Measurements from ENCODE around the gene TSEN34.

Gene TSEN34

DNA sequence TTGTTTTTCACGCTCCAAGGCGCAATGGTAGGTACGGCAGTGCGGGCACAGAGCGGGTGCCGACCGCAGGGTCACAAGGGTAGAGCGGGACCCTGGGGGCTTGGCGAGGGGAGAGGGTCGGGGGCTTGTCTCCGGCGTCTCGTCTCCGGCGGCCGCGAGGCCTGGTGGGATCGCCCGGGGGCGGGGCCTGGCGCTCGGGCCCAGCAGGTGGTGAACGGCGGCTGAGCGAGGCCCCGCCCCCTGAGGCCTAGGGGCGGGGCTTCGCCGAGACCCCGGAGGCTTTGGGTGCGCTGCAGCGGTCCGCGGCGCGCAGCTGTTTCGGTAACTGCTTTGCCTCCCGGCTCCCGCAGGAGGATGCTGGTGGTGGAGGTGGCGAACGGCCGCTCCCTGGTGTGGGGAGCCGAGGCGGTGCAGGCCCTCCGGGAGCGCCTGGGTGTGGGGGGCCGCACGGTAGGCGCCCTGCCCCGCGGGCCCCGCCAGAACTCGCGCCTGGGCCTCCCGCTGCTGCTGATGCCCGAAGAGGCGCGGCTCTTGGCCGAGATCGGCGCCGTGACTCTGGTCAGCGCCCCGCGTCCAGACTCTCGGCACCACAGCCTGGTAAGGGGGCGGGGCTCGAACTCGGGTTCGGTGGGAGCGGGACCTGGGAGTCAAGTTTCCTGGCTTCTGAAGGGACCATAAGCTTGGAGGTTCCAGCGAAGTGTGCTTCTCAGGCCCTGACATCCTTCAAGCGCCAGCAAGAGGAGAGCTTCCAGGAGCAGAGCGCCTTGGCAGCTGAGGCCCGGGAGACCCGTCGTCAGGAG lies at the start of gene TSEN34:
Gene TSEN34 (plus strand): TSS at position 298 of the 800 bp plus-strand sequence. CDS start 57 bp downstream, at position 355.
- POLR2A ChIA-PET, result interaction anchor here (1.0 to 4.4 kb wide), 4 partner anchors 11 to 54 kb away, joined by 5 to 102 read pairs (median 12); partner anchors contain the start of genes CNOT3 and RPS9

DNA sequence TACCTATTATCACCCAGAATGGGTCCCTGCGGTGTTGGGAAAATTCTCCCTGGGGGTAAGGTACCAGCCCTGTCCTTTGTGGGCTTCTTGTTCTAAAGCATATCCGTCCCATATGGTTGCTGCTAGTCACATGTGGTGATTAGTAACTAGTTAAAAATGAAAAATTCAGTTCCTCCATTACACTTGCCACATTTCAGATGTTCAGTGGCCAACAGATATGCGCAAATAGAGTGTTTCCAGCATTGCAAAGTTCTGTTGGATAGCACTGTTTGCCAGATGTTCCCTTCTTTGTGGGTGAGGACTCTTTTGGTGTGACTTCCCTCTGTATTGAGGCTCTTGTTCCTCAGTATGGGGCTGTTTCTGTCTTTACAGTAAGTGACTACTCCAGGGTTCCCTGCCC lies 49.8 kb upstream of the TSEN34 start:
- ChIA-PET CTCF (no interaction called here), POLR2A (no interaction called here)
- TF ChIP-seq, protein P1, sequence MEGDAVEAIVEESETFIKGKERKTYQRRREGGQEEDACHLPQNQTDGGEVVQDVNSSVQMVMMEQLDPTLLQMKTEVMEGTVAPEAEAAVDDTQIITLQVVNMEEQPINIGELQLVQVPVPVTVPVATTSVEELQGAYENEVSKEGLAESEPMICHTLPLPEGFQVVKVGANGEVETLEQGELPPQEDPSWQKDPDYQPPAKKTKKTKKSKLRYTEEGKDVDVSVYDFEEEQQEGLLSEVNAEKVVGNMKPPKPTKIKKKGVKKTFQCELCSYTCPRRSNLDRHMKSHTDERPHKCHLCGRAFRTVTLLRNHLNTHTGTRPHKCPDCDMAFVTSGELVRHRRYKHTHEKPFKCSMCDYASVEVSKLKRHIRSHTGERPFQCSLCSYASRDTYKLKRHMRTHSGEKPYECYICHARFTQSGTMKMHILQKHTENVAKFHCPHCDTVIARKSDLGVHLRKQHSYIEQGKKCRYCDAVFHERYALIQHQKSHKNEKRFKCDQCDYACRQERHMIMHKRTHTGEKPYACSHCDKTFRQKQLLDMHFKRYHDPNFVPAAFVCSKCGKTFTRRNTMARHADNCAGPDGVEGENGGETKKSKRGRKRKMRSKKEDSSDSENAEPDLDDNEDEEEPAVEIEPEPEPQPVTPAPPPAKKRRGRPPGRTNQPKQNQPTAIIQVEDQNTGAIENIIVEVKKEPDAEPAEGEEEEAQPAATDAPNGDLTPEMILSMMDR (IDR thresholded peaks at IDR 0.05; ENCODE audit: control extremely low read depth, extremely low read depth, low read depth, missing control alignments), result no peak
- no peak for DNase-seq (ENCODE audit: extremely low spot score)

More for the DNA sequence above, at the start of gene TSEN34:
- TF ChIP-seq, protein P1 (IDR thresholded peaks at IDR 0.05; ENCODE audit: control extremely low read depth, extremely low read depth, low read depth, missing control alignments), result no peak
- CTCF ChIA-PET, result interaction anchor here (0.9 to 5.2 kb wide), 4 partner anchors 14 to 74 kb away, joined by 3 to 27 read pairs (median 12); no protein-coding TSS in a partner anchor
- DNase-seq (ENCODE audit: extremely low spot score), result peak; percentile 84

DNA sequence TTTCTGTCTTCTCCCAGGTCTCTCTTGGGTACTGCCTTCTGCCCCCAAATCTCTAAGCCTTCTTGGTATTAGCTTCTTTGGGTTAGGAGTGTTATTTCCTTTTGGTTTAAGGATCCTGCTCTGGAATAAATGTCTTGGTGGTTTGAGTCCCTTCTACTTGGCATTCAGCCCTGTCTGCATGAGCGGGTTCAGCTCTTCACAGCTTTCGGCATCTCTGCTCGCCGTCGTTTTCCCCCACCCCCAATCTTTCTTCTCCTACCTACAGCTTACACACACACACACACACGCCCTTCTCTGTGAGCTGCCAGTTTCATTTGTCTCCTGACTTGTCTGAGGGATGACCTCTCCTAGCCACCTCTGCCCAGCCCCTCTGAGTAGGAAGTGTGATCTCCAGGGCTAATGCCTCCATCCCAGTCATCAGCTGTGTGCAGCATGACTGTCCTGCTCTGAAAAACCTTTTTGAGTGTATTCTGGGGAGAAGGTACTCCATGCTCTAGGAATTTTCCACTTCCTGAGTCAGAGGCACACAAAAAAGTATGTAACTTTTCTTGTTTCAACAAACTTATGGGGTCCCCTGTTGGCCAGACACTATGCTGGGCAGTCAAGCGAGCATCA lies 48.8 kb upstream of the TSEN34 start:
- POLR2A ChIA-PET, result no interaction called here

DNA sequence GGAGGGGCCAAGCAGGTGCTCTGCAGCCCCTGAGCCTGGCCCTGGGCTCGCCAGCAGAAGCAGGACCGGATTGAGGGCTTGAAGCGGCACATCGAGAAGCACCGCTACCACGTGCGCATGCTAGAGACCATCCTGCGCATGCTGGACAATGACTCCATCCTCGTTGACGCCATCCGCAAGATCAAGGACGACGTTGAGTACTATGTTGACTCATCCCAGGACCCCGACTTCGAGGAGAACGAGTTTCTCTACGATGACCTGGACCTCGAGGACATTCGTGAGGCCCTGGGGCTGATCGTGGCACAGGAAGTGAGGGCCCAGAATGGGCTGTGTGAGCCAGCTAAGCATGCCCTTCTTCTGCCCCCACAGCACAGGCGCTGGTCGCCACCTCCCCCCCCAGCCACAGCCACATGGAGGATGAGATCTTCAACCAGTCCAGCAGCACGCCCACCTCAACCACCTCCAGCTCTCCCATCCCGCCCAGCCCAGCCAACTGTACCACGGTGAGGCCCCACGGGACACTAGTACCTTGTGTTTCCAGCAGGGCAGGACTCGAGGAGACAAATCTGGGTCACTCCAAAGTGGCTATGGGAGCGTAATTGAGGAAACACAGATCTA lies 45.5 kb upstream of the TSEN34 start:
- DNase-seq (ENCODE audit: extremely low spot score), result no peak
- POLR2A ChIA-PET, result no interaction called here
- TF ChIP-seq, protein P1 (IDR thresholded peaks at IDR 0.05; ENCODE audit: control extremely low read depth, extremely low read depth, low read depth, missing control alignments), result no peak
- CTCF ChIA-PET, result no interaction called here

More for the DNA sequence above, 48.8 kb upstream of the TSEN34 start:
- DNase-seq (ENCODE audit: extremely low spot score), result no peak
- CTCF ChIA-PET, result no interaction called here
- TF ChIP-seq, protein P1 (IDR thresholded peaks at IDR 0.05; ENCODE audit: control extremely low read depth, extremely low read depth, low read depth, missing control alignments), result no peak

DNA sequence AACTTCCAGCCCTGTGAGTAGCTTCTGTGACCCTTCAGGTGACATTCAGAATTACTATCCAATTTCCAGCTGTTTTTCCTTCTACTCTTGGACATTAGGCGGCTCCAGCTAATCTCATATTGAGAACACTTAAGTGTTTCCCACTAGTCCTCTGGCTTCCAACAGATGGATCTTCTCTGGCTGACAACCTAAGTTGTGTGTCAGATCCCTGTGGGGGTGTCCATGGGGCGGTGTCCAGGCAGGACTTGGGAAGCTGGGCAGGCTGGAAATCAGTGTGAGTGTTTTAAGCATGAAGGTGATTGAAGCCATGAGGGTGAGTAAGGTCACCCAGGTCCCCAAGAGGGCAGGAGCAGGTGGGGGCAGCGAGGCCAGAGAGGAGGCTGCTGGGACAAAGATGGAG lies 43.4 kb upstream of the TSEN34 start:
- POLR2A ChIA-PET, result interaction anchor here (1.3 kb wide), 1 partner anchor 11 kb away, joined by 5 read pairs; no protein-coding TSS in a partner anchor
- CTCF ChIA-PET, result no interaction called here

DNA sequence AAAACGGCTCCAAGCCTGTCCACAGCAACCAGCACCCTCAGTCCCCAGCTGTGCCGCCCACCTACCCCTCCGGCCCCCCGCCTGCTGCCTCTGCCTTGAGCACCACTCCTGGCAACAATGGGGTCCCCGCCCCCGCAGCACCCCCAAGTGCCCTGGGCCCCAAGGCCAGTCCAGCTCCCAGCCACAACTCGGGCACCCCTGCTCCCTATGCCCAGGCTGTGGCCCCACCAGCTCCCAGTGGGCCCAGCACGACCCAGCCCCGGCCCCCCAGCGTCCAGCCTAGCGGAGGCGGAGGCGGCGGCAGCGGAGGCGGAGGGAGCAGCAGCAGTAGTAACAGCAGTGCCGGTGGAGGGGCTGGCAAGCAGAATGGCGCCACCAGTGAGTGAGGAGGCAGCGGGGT lies 43.0 kb upstream of the TSEN34 start:
- ChIA-PET POLR2A (interaction anchor here (1.3 kb wide), 1 partner anchor 11 kb away, joined by 5 read pairs; no protein-coding TSS in a partner anchor), CTCF (no interaction called here)
- DNase-seq (ENCODE audit: extremely low spot score), result no peak
- TF ChIP-seq, protein P1 (IDR thresholded peaks at IDR 0.05; ENCODE audit: control extremely low read depth, extremely low read depth, low read depth, missing control alignments), result no peak

More for the DNA sequence above, 43.4 kb upstream of the TSEN34 start:
- DNase-seq (ENCODE audit: extremely low spot score), result no peak
- TF ChIP-seq, protein P1 (IDR thresholded peaks at IDR 0.05; ENCODE audit: control extremely low read depth, extremely low read depth, low read depth, missing control alignments), result no peak
